ENCODE data around the gene DBP.
A peak's percentile ranks its signal among the peaks of the same experiment; 100 is the strongest.
"Not testable (repeated sequence)": the region's sequence is repeated elsewhere in the genome, so short reads cannot be mapped to it uniquely, and the experiment has no call there.

The DBP gene

DNA sequence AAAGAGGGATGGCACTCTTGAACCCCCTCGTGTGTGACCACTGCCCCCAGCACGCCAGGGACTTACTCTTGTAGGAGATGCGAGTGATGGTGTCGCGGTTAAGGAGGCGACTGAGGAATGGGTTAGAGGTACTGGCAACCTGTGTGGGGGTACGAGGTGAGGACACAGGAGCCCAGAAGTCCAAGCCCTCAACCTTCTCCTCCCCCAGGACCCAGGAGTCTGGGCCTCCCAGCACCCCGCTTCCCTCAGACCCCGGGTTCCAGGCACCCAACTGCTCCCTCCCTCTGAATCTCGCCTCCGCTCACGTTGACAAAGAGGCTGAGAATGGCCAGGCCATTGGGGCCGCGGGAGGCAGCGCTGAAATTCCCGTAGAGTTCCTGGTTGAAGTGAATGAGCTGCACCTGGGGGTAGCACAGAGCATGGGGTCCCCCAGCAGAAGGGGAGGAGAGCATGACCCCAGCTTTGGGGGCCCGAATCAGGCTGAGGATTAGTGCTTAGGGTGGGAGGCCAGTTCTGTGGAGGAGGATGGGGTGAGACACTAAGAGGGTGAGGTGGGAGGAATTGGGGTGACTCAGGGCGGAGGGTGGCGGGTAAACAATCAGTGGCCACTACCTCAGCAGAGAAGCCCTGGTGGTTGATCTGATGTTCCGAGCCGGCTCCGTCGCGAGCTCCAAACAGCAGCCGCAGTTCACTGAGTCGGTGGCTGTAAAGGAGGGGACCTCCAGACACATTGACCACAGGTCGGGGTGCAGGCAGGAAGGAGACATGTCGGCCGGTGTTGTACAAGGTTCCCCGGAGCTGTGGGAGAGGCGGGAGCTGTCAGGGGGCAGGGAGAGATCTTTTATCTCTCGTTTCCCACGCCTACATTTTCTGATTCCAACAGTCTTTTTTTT lies 2.5 kb upstream of the DBP start:
- no peak for DNase-seq (ENCODE audit: low spot score)

GRCh38 chr19:48638831-48639381 lies 1.7 kb upstream of the DBP start:
- DNase-seq (ENCODE audit: low spot score), result no peak

GRCh38 chr19:48637948-48638830 lies 1.0 kb upstream of the DBP start:
- peak; percentile 94 for DNase-seq (ENCODE audit: low spot score)

- DNase-seq (ENCODE audit: low spot score), result peak; percentile 94
These were observed 319 bp upstream of the DBP start for GRCh38 chr19:48637449-48637947.

- no peak for DNase-seq (ENCODE audit: low spot score)
These were observed 967 bp downstream of the DBP start for GRCh38 chr19:48635966-48636858.

DNA sequence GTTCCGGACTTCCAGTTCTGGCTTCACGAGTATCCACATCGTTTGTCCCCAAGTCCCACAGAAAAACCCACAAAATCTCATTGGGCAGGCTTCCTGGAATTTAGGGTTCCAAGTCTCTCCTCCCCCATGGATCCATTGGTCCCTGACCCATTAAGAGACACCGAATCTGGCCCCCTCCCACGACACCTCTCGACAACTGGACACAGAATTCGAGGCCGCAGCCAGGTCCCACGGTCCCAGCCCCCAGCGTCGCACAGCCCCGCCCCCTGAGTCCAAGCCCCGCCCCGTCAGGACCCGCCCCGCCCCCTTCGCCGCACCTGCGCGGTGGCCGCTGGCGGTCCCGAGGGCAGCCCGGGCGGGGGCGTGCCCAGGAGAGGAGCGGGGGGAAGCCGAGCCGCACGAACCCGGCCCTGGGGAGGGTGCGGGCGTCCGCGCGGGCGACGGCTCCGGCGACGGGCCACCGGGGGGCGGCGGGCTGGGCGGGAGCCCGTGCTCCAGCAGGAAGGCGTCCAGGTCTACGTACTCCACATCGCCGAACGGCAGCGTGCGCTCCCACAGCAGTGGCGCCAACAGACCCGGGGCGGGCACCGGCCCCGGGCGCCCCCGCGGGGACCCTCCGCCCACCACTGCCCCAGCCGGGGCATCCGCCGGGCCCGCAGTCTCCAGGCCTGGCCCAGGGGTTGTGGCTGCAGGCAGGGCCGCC lies 1.8 kb downstream of the DBP start:
- peak; percentile 79 for DNase-seq (ENCODE audit: low spot score)

- DNase-seq (ENCODE audit: low spot score), result peak; percentile 92
These were observed 2.5 kb downstream of the DBP start for GRCh38 chr19:48634424-48635262.

DNA sequence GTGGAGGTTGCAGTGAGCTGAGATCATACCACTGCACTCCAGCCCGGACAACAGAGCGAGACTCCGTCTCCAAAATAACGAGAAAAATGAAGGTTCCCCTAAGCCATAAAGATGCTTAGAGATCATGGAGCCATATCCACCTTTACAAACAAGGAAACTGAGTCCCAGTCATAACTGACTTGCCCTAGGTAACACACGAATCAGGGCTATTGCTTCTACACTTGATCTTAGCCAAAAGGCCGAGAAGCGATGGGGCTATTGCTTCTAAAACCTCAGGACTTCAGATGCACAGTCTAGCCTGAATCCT lies 3.2 kb downstream of the DBP start:
- no peak for DNase-seq (ENCODE audit: low spot score)

DNA sequence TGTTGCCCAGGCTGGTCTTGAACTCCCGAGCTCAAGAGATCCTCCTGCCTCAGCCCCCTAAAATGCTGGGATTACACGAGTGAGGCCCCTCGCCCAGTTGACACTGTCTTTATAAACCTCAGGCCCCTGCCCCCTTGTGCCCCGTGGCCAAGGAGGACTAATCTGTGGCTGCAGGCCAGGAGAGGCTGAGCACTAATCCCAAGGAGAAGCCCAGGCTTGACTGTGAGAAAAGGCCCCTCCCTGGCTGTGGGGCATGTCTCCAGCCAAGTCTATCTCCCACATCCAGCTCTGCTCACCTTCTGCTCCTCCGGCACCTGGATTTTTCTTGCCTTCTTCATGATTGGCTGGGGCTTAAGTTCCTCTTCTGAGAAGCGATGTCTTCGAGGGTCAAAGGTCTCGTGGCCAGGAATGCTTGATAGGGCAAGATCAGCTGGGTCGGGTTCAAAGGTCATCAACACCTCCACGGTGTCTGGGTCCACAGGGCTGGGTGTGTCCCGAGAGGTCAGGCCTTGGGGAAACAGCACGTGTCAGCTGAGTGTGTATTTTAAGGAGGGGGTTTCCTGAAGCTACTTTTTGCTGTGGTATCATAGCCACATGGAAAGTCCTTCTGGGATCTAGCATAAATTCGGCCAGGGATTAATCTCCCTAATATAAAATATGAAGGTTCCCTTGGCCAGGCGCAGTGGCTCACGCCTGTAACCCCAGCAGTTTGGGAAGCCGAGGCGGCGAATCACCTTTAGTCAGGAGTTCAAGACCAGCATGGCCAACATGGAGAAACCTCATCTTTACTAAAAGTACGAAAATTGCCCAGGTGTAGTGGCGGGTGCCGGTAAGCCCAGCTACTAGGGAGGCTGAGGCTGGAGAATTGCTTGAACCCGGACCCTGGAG lies 3.8 kb downstream of the DBP start:
- no peak for DNase-seq (ENCODE audit: low spot score)

DNA sequence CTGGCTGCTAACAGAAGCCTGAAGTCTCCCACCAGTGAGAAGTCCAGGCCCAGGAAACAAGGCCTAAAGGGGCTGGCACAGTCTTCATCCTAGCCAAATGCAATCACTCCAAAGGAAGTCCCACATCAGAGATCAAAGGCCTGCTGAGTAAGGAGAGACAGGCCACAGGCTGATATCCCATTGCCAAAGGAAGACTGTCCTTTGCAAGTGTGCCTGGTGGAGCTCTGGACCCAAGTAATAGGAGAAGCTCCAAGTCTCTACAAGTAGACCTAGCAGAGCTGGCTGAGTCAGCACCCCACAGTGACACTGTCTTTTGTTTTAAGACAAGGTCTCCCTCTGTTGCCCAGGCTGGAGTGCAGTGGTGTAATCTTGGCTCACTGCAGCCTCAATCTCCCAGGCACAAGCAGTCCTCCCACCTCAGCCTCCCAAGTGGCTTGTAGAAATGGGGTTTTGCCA lies 4.5 kb downstream of the DBP start:
- DNase-seq (ENCODE audit: low spot score), result no peak

- DNase-seq (ENCODE audit: low spot score), result not testable (repeated sequence)
These were observed 4.9 kb downstream of the DBP start for GRCh38 chr19:48632286-48632685.

- DNase-seq (ENCODE audit: low spot score), result no peak
These were observed 6.0 kb downstream of the DBP start for GRCh38 chr19:48631225-48631624.

DNA sequence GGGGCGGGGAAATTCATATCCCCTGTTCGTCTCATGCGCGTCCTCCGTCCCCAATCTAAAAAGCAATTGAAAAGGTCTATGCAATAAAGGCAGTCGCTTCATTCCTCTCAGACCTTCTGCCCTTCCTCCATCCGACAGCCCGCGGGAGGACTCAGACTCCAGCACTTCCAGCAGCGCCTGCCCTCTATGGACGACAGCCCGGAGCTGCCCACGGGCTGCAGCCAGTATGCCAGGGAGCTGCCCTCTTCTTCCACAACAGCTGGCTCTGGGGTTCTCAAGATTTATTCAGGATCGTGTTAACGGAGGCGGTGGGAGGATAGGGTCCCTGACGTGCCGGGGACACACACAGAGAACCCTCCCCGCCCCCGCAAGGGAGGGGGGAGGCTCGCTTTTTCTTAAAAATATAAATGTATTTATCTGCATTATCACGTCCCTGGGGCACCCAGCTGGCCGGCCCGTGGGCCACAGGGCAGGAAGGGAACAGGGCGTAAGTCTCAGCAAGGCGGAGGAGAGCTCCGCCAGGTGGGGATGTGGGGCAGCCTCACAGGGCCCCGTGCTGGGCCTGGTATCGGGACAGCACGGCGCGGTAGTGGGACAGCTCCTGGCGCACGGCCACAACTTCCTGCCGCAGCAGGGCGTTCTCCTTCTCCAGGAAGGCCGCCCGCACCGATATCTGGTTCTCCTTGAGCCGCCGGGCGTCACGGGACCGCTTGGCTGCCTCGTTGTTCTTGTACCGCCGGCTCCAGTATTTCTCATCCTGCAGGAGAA lies 6.7 kb downstream of the DBP start:
- no peak for DNase-seq (ENCODE audit: low spot score)

GRCh38 chr19:48629599-48630295 lies 7.4 kb downstream of the DBP start:
- DNase-seq (ENCODE audit: low spot score), result no peak

- DNase-seq (ENCODE audit: low spot score), result no peak
These were observed 7.9 kb downstream of the DBP start for GRCh38 chr19:48629297-48629598.

GRCh38 chr19:48628486-48629296 lies 8.5 kb downstream of the DBP start:
- DNase-seq (ENCODE audit: low spot score), result no peak

- DNase-seq (ENCODE audit: low spot score), result no peak
These were observed 9.3 kb downstream of the DBP start for GRCh38 chr19:48627865-48628314.

All from AG20443 (cell line).